Activated naive CD4-positive, alpha-beta T cell treated with anti-CD3 and anti-CD28 coated beads for 36 hours (primary cell): Measurements from ENCODE around the gene HOXB9. TPM values are rescaled to one million over a fixed set of nuclear protein-coding genes. Genes with fewer than 3 reads are reported as not detected.

Source experiments
- CTCF ChIA-PET: fragments of 350-600 bp; sonication (Branson Sonifier 250); formaldehyde crosslinking; loops from one replicate; lab custom pipeline; 2021; ENCODE audit warnings: antibody characterized with exemption; lab: Charles Lee
- DNase-seq: peaks from one replicate; pipeline ENCODE4 v3.0.0-alpha.2; 2020
- H3K27ac Mint-ChIP-seq: one replicate; pipeline ENCODE4 v1.8.0; 2021; ENCODE audit warnings: mild to moderate bottlenecking, mixed read lengths
- H3K27me3 Mint-ChIP-seq: one replicate; pipeline ENCODE4 v1.8.0; 2021; ENCODE audit warnings: low read depth, mixed read lengths
- H3K36me3 Mint-ChIP-seq: one replicate; pipeline ENCODE4 v1.8.0; 2021; ENCODE audit warnings: low read depth, mixed read lengths
- H3K4me1 Mint-ChIP-seq: one replicate; pipeline ENCODE4 v1.8.0; 2021; ENCODE audit warnings: low read depth, mixed read lengths
- H3K4me3 Mint-ChIP-seq: one replicate; pipeline ENCODE4 v1.8.0; 2021; ENCODE audit warnings: mild to moderate bottlenecking, moderate library complexity, mixed read lengths
- H3K9me3 Mint-ChIP-seq: one replicate; pipeline ENCODE4 v1.8.0; 2021; ENCODE audit warnings: mixed read lengths
- intact Hi-C: fragments of 100-400 bp; cut with micrococcal nuclease; formaldehyde crosslinking; loops from one replicate; pipeline ENCODE4 v1.15.1; 2023
- total RNA-seq, 2 experiments: library from RNA; stranded (reverse); gene quantifications; one replicate each; pipeline ENCODE4 v1.2.3, GENCODE V29; 2021

The HOXB9 gene
- total RNA-seq, 2 experiments from 2014 or later = 6.7 to 6.9 TPM

DNA sequence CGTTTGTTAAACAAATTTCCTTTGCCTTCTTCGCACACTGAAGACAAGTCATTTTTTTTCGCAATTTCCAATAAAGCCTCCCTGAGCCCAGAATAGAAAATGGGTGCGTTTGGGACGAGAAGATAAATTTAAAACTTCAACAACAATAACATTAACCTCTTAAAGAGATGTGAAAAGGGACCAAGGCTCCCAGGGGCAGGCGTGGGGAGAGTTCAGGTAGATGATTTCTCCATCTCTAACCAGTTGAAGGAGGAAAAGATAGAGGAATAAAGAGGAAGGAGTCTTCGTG, 46.7 kb downstream of the HOXB9 start:
- no peaks in the 10 kb centered on the region for H3K9me3 Mint-ChIP-seq
- intact Hi-C loops = no loop called here
- DNase-seq = no peak
- CTCF ChIA-PET = interaction anchor here (1.0 kb wide), 1 partner anchor 14 kb away, joined by 3 read pairs; the partner anchor contains the start of gene HOXB5
- H3K27ac Mint-ChIP-seq = no peak overlapping the region
- H3K27me3 Mint-ChIP-seq = peaks cover 64% of the 10 kb centered on the region
- H3K4me3 Mint-ChIP-seq = peak overlapping the region; percentile 87
- peaks cover 46% of the 10 kb centered on the region for H3K4me1 Mint-ChIP-seq
- no peaks in the 10 kb centered on the region for H3K36me3 Mint-ChIP-seq

- H3K27me3 Mint-ChIP-seq = peaks cover 58% of the 10 kb centered on the region
- H3K9me3 Mint-ChIP-seq = no peaks in the 10 kb centered on the region
- H3K27ac Mint-ChIP-seq = peak overlapping the region; percentile 66
- intact Hi-C loops = loop anchor here (1.0 kb wide), 1 partner anchor 36 kb away; no protein-coding TSS in a partner anchor
- peak overlapping the region; percentile 87 for H3K4me3 Mint-ChIP-seq
- H3K4me1 Mint-ChIP-seq = peaks cover 46% of the 10 kb centered on the region
- CTCF ChIA-PET = interaction anchor here (0.9 to 1.0 kb wide), 3 partner anchors 14 to 88 kb away, joined by 3 to 5 read pairs (median 4); partner anchors contain the start of gene HOXB5
- peak; percentile 31 for DNase-seq
- no peaks in the 10 kb centered on the region for H3K36me3 Mint-ChIP-seq
These were observed 47.3 kb downstream of the HOXB9 start for GRCh38 chr17:48578616-48579470.

GRCh38 chr17:48577946-48578615, 48.1 kb downstream of the HOXB9 start, which contains the start of gene HOXB4:
TSS of gene HOXB4 (minus strand) at chr17:48578350. CDS start at chr17:48578319, 31 bp downstream.
- H3K27me3 Mint-ChIP-seq = peaks cover 51% of the 10 kb centered on the region
- H3K9me3 Mint-ChIP-seq = no peaks in the 10 kb centered on the region
- intact Hi-C loops = loop anchor here (1.0 kb wide), 1 partner anchor 35 kb away; no protein-coding TSS in a partner anchor
- CTCF ChIA-PET = interaction anchor here (0.6 to 1.2 kb wide), 5 partner anchors 13 to 87 kb away, joined by 3 to 5 read pairs (median 3); partner anchors contain the start of gene HOXB5
- peak; percentile 84 for DNase-seq
- H3K4me1 Mint-ChIP-seq = peaks cover 46% of the 10 kb centered on the region
- H3K36me3 Mint-ChIP-seq = no peaks in the 10 kb centered on the region
- peak within 1 kb of the TSS; percentile 87 for H3K4me3 Mint-ChIP-seq
- H3K27ac Mint-ChIP-seq = peak within 1 kb of the TSS; percentile 66

DNA sequence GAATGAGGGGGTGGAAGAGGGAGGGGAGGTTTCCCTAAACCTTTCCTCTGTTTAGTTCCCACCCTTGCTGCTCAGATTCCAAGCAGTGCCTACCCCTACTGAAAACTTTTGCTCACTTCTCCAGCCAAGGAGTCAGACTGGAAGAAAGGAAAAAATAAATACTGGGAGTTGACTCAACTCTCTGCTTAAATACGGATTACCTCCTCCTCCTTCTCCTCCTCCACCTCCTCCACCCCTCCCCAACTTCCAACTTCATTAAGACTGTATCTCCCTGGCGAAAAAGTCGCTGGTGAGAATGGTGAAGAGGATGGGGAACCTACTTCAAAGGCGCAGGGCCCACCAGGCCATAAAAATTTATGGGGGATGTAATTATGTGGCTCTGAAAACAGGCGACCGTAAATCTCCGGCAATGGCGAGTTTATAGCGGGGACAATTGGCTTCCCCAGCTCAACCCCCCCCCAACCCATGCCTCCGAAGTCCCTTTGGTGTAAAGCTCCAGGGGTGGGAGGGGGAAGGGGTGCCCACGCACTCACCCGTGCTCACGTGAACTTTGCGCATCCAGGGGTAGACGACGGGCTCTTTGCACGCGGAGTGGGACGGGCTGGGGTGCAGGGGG, 48.7 kb downstream of the HOXB9 start:
- CTCF ChIA-PET = interaction anchor here (0.6 to 1.2 kb wide), 2 partner anchors 14 to 85 kb away, joined by 3 read pairs; no protein-coding TSS in a partner anchor
- Mint-ChIP-seq H3K27ac (peak overlapping the region; percentile 46), H3K9me3 (no peaks in the 10 kb centered on the region), H3K4me3 (peak overlapping the region; percentile 78), H3K4me1 (peaks cover 44% of the 10 kb centered on the region), H3K36me3 (no peaks in the 10 kb centered on the region), H3K27me3 (peaks cover 45% of the 10 kb centered on the region)
- intact Hi-C loops = no loop called here
- peak; percentile 30 for DNase-seq

DNA sequence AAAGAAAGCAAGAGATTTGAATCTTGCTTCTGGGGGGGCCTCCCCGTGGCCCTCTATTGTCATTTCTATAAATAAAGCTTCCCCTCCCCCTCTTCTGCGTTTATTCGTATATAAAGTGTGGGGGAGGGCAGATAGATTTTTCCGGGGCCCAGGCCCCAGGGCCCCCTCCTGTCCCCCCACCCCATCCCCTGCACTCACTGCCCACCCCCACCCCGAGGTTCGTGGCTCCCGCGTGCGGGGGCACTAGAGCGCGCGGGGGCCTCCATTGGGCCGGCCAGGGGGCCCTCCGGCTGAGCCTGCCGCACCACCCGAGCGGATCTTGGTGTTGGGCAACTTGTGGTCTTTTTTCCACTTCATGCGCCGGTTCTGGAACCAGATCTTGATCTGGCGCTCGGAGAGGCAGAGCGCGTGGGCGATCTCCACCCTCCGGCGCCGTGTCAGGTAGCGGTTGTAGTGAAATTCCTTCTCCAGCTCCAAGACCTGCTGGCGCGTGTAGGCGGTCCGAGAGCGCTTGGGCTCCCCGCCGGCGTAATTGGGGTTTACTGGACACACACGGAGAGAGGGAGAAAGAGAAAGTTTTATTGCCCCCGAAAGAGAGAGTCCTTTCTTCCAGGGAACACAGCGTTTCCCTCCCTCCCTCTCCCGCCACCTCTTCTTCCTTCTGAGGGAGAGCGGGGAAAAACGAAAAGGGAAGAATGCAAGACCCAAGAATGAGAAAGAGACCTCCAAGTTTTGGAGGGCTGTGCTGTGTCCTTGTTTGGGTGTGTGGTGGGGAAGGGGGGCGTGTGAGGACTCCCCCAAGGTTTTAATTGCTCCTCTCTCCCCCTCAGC, 49.5 kb downstream of the HOXB9 start:
- no peak for DNase-seq

DNA sequence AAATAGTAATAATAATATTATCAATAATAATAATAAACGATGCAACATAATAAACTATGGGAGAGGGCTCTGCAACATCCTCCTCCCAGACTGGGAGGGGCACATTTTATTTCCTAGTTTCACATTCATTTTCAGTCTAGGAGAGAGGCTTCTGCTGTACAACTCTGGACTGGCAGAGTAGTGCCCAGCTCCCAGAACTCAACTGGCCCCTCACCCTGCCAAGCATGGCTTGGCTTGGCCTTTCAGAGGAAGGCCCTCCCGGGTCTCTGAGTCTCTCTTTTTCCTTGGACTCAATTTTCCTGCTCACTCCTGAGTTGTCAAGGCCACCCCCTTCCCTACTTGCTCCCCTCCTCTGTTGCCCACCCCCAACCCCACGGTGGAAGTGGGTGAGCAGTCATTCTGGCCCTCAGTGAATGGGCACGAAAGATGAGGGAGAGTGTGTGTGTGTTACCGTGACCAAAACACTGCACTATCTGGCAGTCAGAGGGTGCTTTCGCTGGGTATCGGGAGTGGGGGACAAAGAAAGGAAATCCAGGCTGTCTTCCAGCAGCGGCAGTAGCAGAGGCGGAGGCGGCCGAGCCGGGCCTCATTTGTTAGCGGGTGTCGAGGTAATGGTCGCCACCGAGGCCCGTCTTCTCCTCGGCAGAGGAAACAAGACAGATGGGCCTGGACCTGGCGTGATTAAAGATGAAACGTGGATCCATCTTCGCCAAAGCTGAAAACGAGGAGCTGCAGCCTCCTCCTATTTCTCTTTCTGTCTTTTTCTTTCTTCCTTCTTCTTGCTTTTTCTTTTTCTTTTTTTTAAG, 50.3 kb downstream of the HOXB9 start:
- DNase-seq = no peak
- H3K4me3 Mint-ChIP-seq = no peak overlapping the region
- H3K9me3 Mint-ChIP-seq = no peaks in the 10 kb centered on the region
- intact Hi-C loops = no loop called here
- CTCF ChIA-PET = no interaction called here
- peaks cover 31% of the 10 kb centered on the region for H3K27me3 Mint-ChIP-seq
- no peak overlapping the region for H3K27ac Mint-ChIP-seq
- peaks cover 36% of the 10 kb centered on the region for H3K4me1 Mint-ChIP-seq
- no peaks in the 10 kb centered on the region for H3K36me3 Mint-ChIP-seq

More for the DNA sequence above, 49.5 kb downstream of the HOXB9 start:
- CTCF ChIA-PET = interaction anchor here (1.2 kb wide), 1 partner anchor 84 kb away, joined by 3 read pairs; no protein-coding TSS in a partner anchor
- Mint-ChIP-seq H3K4me3 (peak overlapping the region; percentile 78), H3K27me3 (peaks cover 39% of the 10 kb centered on the region), H3K36me3 (no peaks in the 10 kb centered on the region), H3K9me3 (no peaks in the 10 kb centered on the region), H3K27ac (no peak overlapping the region), H3K4me1 (peaks cover 41% of the 10 kb centered on the region)
- intact Hi-C loops = no loop called here

GRCh38 chr17:48575066-48575582, 51.0 kb downstream of the HOXB9 start:
- no peak for DNase-seq
- Mint-ChIP-seq H3K27ac (no peak overlapping the region), H3K36me3 (no peaks in the 10 kb centered on the region), H3K4me1 (peaks cover 28% of the 10 kb centered on the region), H3K4me3 (no peak overlapping the region), H3K27me3 (peaks cover 24% of the 10 kb centered on the region), H3K9me3 (no peaks in the 10 kb centered on the region)
- CTCF ChIA-PET = no interaction called here
- intact Hi-C loops = no loop called here

GRCh38 chr17:48574505-48575065, 51.6 kb downstream of the HOXB9 start:
- Mint-ChIP-seq H3K36me3 (no peaks in the 10 kb centered on the region), H3K27me3 (peaks cover 21% of the 10 kb centered on the region), H3K9me3 (no peaks in the 10 kb centered on the region), H3K4me1 (peaks cover 25% of the 10 kb centered on the region), H3K27ac (no peak overlapping the region), H3K4me3 (no peak overlapping the region)
- no peak for DNase-seq
- CTCF ChIA-PET = interaction anchor here (0.6 kb wide), 1 partner anchor 243 kb away, joined by 3 read pairs; no protein-coding TSS in a partner anchor
- intact Hi-C loops = no loop called here

DNA sequence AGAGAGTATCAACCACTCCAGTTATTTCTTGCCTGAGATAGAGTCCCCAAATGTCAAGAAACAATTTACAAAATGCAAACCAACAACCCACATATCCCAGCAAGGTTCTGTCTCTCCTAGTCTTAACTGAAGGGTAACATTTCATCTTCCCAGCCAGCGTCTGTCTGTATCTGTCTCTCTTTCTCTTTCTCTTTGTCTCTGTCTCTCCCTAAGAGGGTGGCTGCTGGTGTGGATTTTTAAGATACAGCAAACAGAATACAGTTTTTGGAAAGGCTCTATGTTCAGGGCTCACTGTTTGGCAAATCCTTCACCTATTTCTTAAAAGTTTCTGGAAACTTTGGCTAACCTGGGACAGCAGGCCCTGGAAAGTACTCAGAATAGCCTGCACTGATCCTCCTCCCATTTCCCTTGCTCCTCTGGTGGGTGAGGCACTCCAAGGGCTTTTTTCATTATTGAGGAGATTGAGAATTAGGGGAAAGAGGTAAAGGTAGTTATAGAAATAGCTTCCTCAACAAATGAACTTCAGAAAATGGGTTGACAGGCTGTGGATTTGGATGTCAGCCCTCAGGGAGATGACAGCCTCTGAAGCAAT, 54.2 kb downstream of the HOXB9 start:
- Mint-ChIP-seq H3K4me1 (peaks cover 13% of the 10 kb centered on the region), H3K4me3 (no peak overlapping the region), H3K9me3 (no peaks in the 10 kb centered on the region), H3K27ac (no peak overlapping the region), H3K36me3 (no peaks in the 10 kb centered on the region), H3K27me3 (peaks cover 11% of the 10 kb centered on the region)
- DNase-seq = no peak
- intact Hi-C loops = no loop called here
- CTCF ChIA-PET = no interaction called here
